Measurements from ENCODE around the gene CNTNAP2.

CNTNAP2 gene

DNA sequence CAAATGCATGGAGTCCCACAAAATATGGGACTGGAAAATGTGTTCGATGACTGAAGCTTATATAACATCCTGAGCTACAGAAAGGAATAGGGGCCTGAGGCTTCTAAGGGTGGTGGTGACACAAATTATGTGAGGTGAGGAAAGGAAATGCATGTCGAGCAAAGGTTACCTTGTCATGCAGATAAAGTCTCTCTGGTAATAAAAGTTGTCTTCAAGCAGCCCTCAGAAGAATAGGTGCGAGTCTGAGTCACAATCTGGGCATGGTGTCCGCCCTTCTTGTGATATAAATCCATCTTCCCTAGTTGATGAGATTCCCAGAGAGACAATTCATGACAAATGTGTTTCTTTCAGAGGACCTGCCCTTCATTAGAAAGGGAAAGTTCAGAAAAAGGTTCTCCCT, 1488.7 kb downstream of the CNTNAP2 start:
- DNase-seq: no peak

DNA sequence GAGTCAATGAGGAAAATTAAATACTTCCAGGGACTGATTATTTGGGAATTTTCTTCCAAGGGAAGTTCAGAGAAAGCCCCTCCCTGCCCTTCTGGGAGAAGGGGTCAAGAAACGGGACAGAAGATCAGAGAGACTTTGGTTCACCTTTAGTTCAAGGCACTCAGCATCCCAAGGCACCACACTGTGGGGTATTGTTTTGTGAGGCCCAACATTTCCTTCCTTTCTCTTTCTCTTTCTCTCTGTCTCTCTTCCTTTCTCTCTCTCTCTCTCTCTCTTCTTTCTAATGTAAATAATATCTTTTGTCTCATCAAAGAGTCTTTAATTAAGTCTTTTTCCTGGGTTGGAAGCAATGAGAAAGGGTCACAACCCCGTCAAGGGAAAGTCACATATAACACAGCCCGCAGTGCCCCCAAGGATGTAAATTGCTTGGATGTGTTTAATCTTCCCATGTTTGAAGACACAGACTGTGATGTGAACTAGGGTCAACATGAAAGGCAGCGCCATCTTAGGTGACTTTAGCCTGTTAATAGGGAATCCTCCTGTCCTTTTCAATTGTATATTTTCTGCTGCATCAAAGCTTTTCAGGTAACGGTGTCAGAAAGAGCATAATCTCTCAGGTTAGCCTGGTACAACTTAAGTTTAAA, 1490.7 kb downstream of the CNTNAP2 start:
- no peak for DNase-seq

DNA sequence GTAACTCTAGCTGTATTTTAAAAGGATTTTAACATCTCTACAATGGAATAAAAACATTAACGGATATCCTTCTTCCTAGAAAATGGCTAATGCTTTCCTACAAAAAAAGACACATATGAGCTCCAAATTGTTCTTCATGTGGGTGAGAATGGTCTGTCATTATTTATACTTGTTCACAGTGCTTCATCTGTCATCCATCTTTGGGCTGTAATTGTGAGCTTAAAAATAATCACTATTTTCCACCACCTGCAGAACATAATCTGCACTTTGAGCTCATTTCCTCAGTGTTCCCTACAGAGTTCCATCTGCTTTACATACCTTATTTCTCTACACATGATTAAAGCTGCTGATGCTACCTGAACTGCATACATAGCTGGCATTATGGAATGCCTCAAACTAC, 1494.8 kb downstream of the CNTNAP2 start:
- DNase-seq: no peak

DNA sequence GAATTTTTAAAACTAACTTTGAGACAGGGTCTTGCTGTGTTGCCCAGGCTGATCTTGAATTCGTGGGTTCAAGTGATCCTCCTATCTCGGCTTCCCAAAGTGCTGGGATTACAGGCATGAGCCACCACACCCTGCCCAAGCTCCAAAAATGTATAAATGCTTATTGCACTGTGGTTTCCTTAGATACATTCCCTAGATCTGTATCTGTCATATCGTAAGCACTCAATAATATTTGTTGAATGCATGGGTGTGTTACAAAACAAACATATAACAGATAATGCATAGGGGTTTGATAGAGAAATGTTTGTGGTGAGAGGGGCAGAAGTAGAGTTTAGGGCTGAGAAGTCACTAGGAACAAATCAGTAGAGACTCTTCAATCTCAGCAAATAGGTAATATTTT, 1518.7 kb downstream of the CNTNAP2 start:
- DNase-seq: no peak

DNA sequence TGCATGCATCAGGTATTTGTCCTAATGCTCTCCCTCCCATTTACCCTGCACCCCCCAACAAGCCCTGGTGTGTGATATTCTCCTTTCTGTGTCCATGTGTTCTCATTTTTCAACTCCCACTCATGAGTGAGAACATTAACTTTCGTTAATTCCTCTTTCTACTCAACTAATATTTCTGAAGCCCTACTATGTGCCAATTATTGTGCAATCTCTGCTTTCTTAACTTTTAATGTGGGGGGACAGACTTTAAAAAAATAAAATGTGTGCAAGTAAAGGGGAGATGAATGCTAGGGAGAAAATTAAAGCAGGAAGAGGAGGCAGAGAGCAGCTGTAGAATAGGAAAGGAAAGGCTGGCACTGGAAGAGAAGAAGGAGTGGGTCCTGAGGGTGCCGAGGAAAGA, 1520.0 kb downstream of the CNTNAP2 start:
- DNase-seq: no peak

DNA sequence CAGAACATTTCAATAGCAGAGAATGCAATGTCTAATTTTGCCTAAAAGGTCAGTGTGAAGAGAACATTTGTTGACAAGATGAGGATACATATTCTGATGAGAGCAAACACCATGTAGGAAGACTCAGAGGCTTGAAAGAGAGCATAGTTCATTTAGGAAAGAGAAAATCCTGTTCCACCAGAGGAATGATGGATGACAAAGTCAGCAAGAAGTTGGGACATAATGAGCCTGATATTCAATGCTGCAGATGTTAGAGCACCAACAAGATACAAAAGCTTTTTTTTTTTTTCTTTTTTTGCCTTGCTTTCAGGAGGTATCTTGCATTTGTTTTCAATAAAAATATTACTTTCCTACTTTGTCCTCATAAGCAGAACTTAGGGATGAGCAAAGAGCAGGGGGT, 1522.0 kb downstream of the CNTNAP2 start:
- no peak for DNase-seq

DNA sequence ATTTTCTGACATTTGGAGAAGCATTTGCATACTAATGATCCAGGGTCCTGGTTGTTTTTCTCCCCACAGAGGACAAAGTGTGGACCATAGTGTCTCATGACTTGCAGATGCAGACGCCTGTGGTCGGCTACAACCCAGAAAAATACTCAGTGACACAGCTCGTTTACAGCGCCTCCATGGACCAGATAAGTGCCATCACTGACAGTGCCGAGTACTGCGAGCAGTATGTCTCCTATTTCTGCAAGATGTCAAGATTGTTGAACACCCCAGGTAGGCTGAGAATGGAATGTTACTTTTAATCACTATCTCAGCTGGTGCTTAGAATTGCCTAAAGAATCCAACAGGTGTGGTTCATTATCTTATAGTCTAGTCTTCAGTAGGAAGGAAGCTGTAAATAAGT, 1522.4 kb downstream of the CNTNAP2 start:
- DNase-seq: no peak

DNA sequence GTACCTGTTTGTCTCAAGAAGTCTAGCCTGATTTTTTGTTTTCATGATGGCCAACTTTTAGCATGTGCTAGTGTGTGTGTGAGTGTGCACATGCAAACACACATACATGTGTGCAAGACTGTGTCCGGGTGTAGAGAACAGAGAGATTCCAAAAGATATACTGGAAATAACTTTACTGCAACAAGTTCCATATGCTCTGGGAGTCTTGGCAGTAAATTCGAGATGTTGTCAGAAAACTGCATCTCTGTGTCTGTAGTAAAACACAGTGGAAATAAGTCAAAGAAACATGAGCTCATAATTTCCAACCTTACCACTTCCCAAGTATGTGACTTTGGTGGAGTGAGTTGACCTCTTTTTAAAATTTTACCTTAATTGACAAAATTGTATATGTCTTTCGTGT, 1523.2 kb downstream of the CNTNAP2 start:
- no peak for DNase-seq

DNA sequence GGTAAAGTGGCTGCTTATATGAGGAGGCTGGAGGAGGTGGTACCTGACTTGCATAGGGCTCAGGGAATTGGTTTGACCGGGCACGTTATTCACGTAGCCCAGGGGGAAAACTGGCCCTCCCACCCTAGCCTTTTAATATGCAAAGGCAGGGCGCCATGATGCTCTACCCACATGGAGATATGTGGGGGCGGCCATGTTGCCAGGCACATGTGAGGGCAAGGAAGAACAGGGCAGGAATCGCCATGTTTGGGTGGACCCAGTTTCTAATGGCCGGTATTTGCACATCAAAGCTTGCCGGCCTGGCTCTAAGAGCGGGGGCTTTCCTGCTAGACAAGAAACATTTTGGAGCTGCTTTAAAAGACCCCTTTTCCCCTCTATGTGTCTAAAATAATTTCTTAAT, 1524.2 kb downstream of the CNTNAP2 start:
- DNase-seq: no peak

DNA sequence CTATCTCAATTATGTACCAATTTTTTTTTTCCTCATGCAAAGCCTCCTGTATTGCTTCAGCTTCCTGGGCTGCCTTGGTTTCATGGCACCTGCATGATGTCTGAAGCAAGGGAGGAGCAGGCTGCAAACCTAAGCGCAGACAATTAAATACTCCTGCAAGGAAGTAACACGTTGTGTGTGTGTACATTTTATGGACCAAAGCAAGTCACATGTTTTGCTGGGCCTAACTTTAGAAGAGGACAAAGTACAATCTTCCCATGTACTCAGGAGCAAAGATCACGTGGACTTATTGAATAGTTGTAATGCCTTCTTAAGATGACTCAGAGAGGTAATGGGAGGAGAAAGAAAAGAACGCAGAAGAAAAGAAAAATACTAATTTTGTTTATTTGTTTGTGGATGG, 1530.0 kb downstream of the CNTNAP2 start:
- DNase-seq: no peak

DNA sequence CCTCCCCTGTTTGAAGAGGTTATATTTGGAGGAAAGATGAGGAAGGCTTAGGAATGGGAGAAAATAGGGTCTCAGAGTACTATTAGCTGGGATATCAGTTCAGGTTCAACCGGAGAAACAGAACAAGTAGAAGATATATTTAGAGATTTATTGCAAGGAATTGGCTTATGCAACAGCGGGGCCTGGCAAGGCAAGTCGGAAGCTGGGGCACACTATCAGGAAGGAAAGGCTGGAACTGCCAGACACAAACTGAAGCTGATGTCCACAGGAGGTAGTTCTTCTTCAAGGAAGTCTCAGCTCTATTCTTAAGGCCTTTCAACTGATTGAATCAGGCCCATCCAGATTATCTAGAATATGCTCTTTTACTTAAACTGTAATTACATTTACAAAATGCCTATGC, 1534.4 kb downstream of the CNTNAP2 start:
- no peak for DNase-seq

DNA sequence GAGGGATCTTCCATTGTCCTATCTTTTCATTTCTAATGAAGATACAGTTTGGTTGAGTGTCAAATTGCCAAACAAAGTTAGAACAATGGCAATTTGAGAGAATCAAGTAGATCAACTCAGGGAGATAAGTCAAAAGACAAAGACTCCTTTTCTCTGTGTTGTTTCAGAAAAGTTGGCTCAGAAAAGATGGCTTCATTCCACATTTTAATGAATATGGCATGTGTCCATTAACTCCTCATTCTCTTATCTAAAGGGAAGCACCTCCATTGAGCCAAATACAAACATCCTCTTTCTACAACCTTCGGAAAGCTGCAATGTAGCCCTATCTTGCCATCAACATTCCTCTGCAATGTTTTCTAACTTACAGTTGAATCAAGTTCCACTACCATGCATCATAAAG, 1535.0 kb downstream of the CNTNAP2 start:
- DNase-seq: no peak

DNA sequence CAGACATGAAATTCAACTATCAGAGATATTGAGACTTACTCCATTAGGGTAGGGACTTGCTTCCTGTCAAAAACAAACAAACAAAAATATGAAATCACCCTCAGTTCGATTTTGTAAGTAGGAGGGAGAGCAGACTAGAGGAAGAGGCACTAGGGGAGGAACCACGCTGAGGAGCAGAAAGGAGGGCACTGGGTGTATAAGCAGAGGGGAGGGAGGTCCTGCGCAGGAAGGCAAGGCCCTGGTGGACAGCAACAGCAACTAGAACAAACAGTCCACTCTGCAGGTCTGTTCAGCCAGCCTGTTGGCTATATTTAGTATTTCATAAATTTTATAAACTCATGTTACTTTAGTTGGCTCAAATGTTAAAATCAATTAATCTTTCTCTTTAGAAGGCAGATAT, 1536.9 kb downstream of the CNTNAP2 start:
- DNase-seq: no peak

DNA sequence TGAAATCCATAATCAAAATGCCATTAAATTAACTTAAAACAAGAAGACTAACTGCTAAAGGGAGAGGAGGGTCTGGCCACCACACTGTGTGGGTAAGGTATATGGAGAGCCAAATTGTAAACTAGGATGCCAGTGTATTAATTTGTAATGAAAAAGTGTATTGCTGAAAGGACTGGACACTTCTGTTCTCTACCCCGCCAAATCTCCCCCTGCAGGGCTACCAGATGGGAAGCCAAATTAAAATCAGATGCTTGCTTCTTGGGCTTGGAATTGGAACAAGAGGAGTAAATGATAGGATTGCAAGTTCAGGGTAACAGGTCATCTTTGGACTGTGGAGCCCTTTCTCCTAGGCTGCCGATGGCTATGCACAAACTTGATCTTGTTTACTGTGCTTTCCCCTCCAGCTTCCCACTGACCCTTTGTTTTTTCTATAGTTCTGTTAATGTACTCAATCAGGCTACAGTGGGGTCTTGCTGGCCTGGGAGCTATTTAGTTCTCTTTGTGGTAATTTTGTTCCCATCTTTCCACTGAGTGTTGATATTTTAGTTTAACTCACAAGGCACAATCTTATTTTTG, 1541.9 kb downstream of the CNTNAP2 start:
- no peak for DNase-seq

DNA sequence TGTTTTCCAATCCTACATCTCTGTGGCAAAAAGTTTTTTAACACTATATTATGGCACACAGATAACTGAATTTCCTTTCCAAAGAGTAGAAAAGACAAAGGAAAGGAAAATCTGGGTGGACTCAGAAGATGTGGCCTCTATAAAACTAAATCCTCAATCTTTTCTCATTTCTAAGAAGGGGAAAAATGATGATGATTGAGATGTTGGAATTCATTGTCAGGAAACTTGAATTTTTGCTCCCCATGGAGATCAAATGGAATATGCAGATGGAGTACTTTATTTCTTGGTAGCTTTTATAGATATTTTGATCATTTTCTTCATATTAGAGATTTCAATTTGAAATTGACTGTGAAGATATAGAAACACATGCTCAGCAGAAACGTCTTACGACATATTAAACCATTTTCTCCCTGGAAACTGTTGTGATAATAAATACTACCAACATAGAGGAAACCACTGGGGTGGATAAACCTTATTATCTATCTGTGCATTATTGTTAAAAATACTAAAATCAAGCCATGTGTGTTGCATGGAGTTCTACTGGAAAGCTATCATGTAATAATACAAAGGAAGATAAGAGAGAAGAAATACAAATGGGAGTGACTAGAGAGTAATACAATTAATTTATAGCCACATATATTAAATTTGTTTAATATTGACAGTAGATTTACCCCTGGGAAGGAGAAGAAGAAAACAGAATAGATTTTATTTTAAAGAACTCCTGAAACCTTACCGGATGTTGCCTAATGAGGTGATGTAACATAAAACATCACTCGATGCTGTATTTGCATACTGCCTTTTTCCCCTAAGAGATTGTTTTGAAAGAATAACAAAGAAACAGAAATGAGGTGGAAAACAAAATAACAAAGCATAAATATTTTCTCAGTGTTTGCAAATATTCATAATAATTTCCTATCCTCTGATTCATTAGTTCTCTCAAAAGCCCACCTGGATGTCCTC, 1542.7 kb downstream of the CNTNAP2 start:
- no peak for DNase-seq

DNA sequence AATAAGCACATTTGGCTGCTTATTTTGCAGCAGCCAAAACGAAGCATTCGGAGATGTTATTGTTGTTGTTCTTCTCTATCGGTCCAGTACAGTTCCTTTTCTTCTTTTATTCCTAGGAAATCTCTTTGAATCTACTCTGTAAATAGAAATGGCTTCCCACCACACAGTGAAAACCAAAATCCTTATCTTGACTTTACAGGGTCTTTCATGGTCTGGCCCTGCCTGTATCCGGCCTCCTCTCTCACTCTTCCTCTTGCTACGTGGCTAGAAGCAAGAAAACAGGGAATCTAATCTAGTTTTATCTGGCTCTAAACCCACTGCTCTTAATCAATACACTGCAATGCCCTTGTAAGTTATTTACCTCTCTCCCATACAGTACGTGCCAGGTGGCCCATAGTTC, 1547.9 kb downstream of the CNTNAP2 start:
- no peak for DNase-seq

DNA sequence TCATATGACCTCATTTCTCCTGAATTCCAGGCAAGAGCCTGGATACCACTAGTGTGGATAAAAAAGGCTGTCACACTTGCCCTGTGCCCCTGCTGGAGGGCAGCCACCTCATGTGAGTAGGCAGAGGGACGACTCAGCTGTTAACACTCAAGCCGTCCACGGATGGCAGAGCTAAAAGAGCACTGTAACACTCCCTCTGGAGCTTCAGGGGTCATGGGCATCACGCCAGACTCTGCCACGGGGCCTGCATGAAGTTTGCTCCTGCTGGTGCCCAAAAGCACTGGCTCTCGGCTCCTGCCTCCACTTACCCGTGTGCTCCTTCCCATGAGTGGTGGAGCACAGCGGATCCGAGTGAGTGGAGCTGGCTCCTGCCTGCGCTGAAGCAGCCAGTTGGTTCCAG, 1554.2 kb downstream of the CNTNAP2 start:
- DNase-seq: no peak

DNA sequence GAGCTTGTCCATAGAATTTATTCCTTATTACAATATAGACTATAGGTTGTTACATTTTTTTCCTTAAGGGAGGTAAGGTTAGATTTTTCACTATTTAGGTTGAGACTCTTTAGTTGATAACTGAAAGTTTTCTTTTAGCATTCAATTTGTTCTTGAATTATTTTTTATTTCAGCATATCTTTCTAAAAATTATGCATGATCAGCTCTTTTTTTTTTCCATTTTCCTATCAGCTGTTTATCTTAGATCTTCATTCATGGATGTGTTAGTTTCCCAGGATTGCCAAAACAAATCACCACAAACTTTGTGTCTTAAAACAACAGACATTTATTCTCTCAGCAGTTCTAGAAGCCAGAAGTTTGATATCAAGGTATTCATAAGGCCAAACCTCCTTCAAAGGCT, 1558.1 kb downstream of the CNTNAP2 start:
- DNase-seq: no peak

DNA sequence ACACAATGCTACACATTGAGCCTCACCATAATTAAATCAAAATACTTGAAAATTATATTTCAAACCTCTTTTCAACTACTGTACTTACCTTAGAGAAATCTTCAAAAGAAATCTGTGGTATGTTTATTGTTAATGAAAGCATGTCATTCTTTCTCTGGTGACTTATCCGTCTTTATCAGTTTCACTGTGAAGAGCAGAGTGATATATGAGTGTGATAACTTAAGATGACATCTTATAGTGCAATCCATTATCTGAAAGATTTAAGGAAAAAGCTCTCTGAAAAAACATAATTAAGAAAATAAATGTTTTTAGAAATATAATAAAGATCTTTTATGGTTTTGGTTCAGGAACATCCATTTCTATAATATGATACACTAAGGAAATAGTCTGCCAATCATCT, 1562.3 kb downstream of the CNTNAP2 start:
- no peak for DNase-seq

DNA sequence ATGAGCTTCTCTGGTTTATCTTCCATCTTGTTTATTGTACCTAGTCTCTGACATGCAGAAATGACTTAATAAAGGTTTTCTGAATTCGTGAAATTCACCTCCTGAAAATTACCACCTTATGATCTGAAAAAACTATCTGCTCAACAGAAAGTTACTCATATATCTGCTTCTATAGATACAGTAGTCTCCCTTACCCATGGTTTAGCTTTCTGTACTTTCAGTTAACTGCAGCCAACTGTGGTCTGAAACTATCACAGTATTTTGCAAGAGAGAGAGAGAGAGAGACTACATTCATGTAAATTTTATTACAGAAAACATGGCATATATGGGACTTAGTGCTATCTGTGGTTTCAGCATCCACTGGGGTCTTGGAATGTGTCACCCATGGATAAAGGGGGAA, 1564.9 kb downstream of the CNTNAP2 start:
- DNase-seq: no peak

DNA sequence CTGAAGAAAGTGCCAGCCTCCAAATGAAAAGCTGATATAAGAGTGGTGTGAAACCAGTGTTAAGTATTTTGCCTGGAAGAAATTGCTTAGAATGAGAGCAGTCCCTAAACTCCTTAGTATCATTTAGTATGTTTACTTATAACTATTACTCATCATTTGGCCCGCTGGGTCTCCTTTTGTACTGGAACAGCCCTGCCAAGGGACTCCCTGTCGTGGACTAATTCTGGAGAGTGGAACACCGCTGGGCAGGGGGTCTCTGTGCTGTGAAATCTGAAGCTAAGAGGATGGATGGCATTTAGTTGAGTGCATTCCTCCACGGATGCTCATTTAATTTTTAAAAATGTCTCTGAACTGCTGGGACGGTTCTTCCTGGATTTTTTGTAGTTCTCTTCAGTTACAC, 1584.1 kb downstream of the CNTNAP2 start:
- no peak for DNase-seq

DNA sequence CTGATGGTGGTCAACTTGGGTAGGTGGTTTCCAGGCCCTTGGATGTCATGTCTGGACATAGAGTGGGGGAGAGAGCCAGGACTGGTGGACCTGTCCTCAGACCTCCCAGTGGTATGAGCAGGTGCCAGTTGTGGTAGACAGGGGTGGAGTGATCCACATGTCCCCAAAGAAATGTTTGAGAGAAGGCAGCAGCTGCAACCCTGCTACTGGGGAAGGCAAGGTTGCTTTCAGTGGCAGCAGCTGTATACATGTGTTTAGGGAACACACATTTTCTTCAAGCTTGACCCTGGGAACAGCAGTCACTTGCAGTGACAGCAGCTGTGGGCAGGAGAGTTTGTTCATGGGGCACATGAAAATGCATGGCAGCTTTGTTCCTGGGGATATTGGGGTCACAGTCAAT, 1591.3 kb downstream of the CNTNAP2 start:
- DNase-seq: no peak

DNA sequence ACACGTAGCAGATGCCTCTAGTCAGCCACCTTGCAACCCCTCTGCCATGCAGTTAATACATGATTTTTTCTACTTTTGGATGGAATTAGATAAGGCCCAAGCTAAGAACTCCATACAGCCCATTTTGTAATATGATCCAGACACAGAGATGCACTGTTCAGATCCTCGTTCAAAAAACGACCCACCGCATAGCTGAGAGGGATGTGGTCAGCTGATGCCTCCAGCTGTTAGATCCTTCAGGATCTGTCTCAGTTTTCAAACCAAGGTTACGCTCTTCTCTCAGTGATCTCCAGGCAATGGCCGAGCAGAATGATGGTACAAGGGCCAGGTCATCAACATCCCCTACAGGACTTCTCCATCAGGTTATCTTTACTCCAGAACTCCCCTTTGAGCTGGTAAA, 1592.3 kb downstream of the CNTNAP2 start:
- no peak for DNase-seq

DNA sequence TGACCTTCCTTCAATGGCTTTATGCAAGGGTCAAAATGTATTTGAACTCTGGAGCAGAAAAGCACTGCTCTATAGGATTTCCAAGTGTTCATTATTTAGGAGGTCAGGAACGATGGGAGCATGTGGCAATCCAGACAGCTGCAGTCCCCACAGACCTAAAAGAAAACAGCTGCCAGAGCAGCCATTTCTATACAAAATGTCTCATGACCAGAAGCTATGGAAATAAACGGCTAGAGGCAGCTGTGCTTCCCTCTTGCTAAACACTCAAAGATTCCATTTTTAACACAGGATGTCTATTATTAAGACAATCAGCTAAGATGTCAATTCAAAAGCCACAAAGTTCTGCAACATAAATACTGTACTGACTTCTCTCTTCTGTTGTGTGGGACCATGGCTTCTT, 1594.8 kb downstream of the CNTNAP2 start:
- DNase-seq: no peak
